Ovary (tissue), 3 donors: ENCODE data around the gene USH1G.
"Not testable (repeated sequence)": the region's sequence is repeated elsewhere in the genome, so short reads cannot be mapped to it uniquely, and the experiment has no call there.

Source experiments
- EP300 ChIP-seq: sonication (generic); formaldehyde crosslinking; IDR thresholded peaks from one replicate; pipeline ENCODE4 v1.6.1; 2017; ENCODE audit warnings: antibody characterized with exemption
- POLR2A ChIP-seq: fragments of 450-650 bp; IDR thresholded peaks from one replicate; pipeline ENCODE4 v1.6.1; 2017; ENCODE audit warnings: antibody characterized with exemption, mild to moderate bottlenecking, moderate library complexity
- TF ChIP-seq, protein P1 (sequence below), 3 donors: fragments of 450-650 bp in 2 of 3; fragments of 200-600 bp in 1 of 3; IDR thresholded peaks; one replicate each; pipeline versions ENCODE4 v1.5.1 to v1.8.0; 2016 to 2022; ENCODE audit warnings: antibody characterized with exemption in 3 of 3, mild to moderate bottlenecking in 1 of 3
- donor health status: DM: no; HTN: no; CAD: no.

DNA sequence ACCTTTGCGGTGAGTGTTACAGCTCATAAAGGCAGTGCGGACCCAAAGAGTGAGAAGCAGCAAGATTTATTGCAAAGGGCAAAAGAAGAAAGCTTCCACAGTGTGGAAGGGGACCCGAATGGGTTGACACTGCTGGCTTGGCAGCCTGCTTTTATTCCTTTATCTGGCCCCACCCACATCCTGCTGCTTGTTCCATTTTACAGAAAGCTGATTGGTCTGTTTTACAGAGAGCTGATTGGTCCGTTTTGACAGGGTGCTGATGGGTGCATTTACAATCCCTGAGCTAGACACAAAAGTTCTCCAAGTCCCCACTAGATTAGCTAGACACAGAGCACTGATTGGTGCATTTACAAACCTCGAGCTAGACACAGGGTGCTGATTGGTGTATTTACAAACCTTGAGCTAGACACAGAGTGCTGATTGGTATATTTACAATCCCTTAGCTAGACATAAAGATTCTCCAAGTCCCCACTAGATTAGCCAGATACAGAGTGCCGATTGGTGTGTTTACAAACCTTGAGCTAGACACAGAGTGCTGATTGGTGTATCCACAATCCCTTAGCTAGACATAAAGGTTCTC lies 16.8 kb downstream of the USH1G start:
- not testable (repeated sequence) for TF ChIP-seq POLR2A, EP300
- TF ChIP-seq, protein P1, sequence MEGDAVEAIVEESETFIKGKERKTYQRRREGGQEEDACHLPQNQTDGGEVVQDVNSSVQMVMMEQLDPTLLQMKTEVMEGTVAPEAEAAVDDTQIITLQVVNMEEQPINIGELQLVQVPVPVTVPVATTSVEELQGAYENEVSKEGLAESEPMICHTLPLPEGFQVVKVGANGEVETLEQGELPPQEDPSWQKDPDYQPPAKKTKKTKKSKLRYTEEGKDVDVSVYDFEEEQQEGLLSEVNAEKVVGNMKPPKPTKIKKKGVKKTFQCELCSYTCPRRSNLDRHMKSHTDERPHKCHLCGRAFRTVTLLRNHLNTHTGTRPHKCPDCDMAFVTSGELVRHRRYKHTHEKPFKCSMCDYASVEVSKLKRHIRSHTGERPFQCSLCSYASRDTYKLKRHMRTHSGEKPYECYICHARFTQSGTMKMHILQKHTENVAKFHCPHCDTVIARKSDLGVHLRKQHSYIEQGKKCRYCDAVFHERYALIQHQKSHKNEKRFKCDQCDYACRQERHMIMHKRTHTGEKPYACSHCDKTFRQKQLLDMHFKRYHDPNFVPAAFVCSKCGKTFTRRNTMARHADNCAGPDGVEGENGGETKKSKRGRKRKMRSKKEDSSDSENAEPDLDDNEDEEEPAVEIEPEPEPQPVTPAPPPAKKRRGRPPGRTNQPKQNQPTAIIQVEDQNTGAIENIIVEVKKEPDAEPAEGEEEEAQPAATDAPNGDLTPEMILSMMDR (IDR thresholded peaks at IDR 0.05): not testable (repeated sequence)
